HepG2 (cell line): ENCODE results near the gene SAMD8. TPM values are rescaled to one million over a fixed set of nuclear protein-coding genes. Genes with fewer than 3 reads are reported as not detected.
A peak's percentile ranks its signal among the peaks of the same experiment; 100 is the strongest.

Experiments
- ERF ChIP-seq: IDR thresholded peaks from 2 replicates; pipeline ENCODE4 v1.6.1; 2018; ENCODE audit warnings: missing biosample characterization, missing genetic modification reagents
- EZH2 ChIP-seq: conservative IDR thresholded peaks from 2 replicates; pipeline ENCODE4 v1.6.1; 2012; ENCODE audit warnings: mild to moderate bottlenecking, low read depth, low read length, moderate library complexity
- HNRNPUL1 ChIP-seq: fragments of 200-400 bp; formaldehyde crosslinking; IDR thresholded peaks from 2 replicates; pipeline ENCODE4 v1.6.1; 2017; ENCODE audit warnings: low read depth, mild to moderate bottlenecking, low read length, moderate library complexity
- MAF1 ChIP-seq: sonication (generic); formaldehyde crosslinking; IDR thresholded peaks from 2 replicates; pipeline ENCODE4 v1.5.0; 2020; ENCODE audit warnings: missing genetic modification reagents, borderline replicate concordance
- MAFK ChIP-seq, 2 experiments: IDR thresholded peaks in 1 of 2; conservative IDR thresholded peaks in 1 of 2; 2 replicates each; pipeline ENCODE4 v1.6.1; 2011; ENCODE audit warnings: improper control_type of control experiment in 2 of 2, low read length in 2 of 2
- NCOR1 ChIP-seq: fragments of 200-600 bp; sonication (generic); IDR thresholded peaks from 2 replicates; pipeline ENCODE4 v1.7.0; 2017; ENCODE audit warnings: antibody characterized with exemption, low read length, borderline replicate concordance
- POLR2AphosphoS5 ChIP-seq: IDR thresholded peaks from 2 replicates; pipeline ENCODE4 v1.6.1; 2012; ENCODE audit warnings: low read depth, low read length
- SIN3A ChIP-seq: IDR thresholded peaks from 2 replicates; pipeline ENCODE4 v1.6.1; 2011; ENCODE audit warnings: low read depth, mild to moderate bottlenecking, control low read depth, low read length, borderline replicate concordance
- SNAI1 ChIP-seq: sonication (generic); formaldehyde crosslinking; IDR thresholded peaks from 2 replicates; pipeline ENCODE4 v1.5.0; 2020; ENCODE audit warnings: mild to moderate bottlenecking, missing genetic modification reagents, borderline replicate concordance
- SRSF1 ChIP-seq: fragments of 200-400 bp; formaldehyde crosslinking; optimal IDR thresholded peaks from 2 replicates; pipeline ENCODE3; 2017; ENCODE audit warnings: mild to moderate bottlenecking, low read depth, low read length, moderate library complexity
- TOPORS ChIP-seq: sonication (generic); formaldehyde crosslinking; IDR thresholded peaks from 2 replicates; pipeline ENCODE4 v1.8.0; 2023; ENCODE audit warnings: mild to moderate bottlenecking, missing genetic modification reagents
- ZNF225 ChIP-seq: sonication (generic); formaldehyde crosslinking; IDR thresholded peaks from 2 replicates; pipeline ENCODE4 v1.4.0; 2020; ENCODE audit warnings: mild to moderate bottlenecking, missing genetic modification reagents
- ZNF430 ChIP-seq: sonication (generic); formaldehyde crosslinking; IDR thresholded peaks from 2 replicates; pipeline ENCODE4 v1.9.0; 2021; ENCODE audit warnings: mild to moderate bottlenecking, missing genetic modification reagents
- polyA plus RNA-seq, 8 experiments: library from polyadenylated mRNA; depleted of rRNA in 3 of 8; stranded (reverse) in 7 of 8; unstranded in 1 of 8; fragments of >200 nt; fragmentation: Illumina TruSeq in 4 of 8; extraction: Trizol in 4 of 8; gene quantifications; 2 replicates each; pipeline versions ENCODE4 v1.2.1 to v1.2.3, GENCODE V29; 2011 to 2016; ENCODE audit warnings: low read depth in 4 of 8, missing spikeins in 1 of 8, mixed read lengths in 1 of 8; ENCODE audit not compliant: insufficient read depth in 1 of 8
- total RNA-seq, 5 experiments: library from RNA; depleted of rRNA; stranded (reverse); fragments of >200 nt; fragmentation: Illumina TruSeq; extraction: Trizol; gene quantifications; 2 replicates each; pipeline ENCODE4 v1.2.3, GENCODE V29; 2016; ENCODE audit warnings: low read depth in 1 of 5
- TF ChIP-seq, protein P1 (sequence below): sonication (generic); formaldehyde crosslinking; IDR thresholded peaks from 2 replicates; pipeline ENCODE4 v1.5.1; 2020; ENCODE audit warnings: missing genetic modification reagents, mild to moderate bottlenecking, borderline replicate concordance
- TF ChIP-seq, protein P2 (sequence below): sonication (generic); formaldehyde crosslinking; IDR thresholded peaks from 2 replicates; pipeline ENCODE4 v1.9.0; 2021; ENCODE audit warnings: mild to moderate bottlenecking, missing genetic modification reagents
- TF ChIP-seq, protein P3 (sequence below): sonication (generic); formaldehyde crosslinking; IDR thresholded peaks from 2 replicates; pipeline ENCODE4 v1.4.0; 2020; ENCODE audit warnings: missing genetic modification reagents, borderline replicate concordance

Gene SAMD8
- total and polyA plus RNA-seq, 2 of the 13 experiments (the other 11 are each of a cell fraction or from before 2014, with no cell fraction given): 10.4 to 13.2 TPM

DNA sequence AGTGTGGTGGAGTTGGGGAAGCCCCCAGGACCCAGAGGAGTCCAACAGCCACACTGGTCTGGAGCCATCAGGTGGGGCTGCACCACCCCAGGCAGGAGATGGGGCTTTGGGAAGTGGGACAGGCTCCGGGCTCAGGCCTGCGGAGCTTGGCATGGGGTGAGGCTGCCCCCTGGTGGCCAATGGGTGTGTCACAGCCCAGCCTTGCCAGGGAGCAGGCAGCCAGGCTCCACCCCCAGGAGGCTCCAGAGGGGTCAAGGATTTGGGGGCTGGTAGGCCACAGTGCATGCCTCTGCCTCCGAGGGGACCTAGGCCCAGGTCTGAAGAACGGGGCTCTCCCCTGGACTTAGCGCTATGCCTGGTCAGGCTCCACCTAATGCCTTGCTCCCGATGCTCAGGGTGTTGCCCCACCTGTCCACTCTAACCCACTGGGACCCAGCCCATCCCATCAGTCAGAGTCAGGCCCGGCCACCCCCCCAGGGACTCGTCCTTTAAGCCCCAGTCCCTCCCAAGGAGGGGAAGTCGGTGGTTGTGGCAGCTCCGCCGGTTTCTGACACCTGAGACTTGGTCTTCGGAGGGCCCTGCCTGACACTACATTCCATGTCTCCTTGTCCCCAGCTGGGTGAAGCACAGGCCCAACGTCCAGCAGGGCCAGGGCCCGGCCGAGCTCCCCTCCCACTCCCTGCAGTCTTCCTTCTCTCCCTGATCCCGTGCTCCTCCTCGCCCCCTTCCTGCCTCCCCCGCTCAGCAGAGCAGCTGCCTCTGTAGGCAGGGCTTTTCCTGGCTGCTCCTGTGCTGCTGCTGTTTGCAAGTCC is 11.3 kb upstream of the SAMD8 start (continued):
- no peak for TF ChIP-seq NCOR1
- peak; percentile 15; the same call in 1 of the 2 replicates for TF ChIP-seq ZNF225
- TF ChIP-seq POLR2AphosphoS5: no peak
- TF ChIP-seq HNRNPUL1: no peak
- no peak for TF ChIP-seq EZH2
- TF ChIP-seq, protein P1, sequence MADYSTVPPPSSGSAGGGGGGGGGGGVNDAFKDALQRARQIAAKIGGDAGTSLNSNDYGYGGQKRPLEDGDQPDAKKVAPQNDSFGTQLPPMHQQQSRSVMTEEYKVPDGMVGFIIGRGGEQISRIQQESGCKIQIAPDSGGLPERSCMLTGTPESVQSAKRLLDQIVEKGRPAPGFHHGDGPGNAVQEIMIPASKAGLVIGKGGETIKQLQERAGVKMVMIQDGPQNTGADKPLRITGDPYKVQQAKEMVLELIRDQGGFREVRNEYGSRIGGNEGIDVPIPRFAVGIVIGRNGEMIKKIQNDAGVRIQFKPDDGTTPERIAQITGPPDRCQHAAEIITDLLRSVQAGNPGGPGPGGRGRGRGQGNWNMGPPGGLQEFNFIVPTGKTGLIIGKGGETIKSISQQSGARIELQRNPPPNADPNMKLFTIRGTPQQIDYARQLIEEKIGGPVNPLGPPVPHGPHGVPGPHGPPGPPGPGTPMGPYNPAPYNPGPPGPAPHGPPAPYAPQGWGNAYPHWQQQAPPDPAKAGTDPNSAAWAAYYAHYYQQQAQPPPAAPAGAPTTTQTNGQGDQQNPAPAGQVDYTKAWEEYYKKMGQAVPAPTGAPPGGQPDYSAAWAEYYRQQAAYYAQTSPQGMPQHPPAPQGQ: no peak
- no peak; the same call in 1 of the 2 replicates for TF ChIP-seq ZNF430
- TF ChIP-seq, protein P2, sequence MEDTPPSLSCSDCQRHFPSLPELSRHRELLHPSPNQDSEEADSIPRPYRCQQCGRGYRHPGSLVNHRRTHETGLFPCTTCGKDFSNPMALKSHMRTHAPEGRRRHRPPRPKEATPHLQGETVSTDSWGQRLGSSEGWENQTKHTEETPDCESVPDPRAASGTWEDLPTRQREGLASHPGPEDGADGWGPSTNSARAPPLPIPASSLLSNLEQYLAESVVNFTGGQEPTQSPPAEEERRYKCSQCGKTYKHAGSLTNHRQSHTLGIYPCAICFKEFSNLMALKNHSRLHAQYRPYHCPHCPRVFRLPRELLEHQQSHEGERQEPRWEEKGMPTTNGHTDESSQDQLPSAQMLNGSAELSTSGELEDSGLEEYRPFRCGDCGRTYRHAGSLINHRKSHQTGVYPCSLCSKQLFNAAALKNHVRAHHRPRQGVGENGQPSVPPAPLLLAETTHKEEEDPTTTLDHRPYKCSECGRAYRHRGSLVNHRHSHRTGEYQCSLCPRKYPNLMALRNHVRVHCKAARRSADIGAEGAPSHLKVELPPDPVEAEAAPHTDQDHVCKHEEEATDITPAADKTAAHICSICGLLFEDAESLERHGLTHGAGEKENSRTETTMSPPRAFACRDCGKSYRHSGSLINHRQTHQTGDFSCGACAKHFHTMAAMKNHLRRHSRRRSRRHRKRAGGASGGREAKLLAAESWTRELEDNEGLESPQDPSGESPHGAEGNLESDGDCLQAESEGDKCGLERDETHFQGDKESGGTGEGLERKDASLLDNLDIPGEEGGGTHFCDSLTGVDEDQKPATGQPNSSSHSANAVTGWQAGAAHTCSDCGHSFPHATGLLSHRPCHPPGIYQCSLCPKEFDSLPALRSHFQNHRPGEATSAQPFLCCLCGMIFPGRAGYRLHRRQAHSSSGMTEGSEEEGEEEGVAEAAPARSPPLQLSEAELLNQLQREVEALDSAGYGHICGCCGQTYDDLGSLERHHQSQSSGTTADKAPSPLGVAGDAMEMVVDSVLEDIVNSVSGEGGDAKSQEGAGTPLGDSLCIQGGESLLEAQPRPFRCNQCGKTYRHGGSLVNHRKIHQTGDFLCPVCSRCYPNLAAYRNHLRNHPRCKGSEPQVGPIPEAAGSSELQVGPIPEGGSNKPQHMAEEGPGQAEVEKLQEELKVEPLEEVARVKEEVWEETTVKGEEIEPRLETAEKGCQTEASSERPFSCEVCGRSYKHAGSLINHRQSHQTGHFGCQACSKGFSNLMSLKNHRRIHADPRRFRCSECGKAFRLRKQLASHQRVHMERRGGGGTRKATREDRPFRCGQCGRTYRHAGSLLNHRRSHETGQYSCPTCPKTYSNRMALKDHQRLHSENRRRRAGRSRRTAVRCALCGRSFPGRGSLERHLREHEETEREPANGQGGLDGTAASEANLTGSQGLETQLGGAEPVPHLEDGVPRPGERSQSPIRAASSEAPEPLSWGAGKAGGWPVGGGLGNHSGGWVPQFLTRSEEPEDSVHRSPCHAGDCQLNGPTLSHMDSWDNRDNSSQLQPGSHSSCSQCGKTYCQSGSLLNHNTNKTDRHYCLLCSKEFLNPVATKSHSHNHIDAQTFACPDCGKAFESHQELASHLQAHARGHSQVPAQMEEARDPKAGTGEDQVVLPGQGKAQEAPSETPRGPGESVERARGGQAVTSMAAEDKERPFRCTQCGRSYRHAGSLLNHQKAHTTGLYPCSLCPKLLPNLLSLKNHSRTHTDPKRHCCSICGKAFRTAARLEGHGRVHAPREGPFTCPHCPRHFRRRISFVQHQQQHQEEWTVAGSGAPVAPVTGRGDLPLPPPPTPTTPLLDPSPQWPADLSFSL: no peak
- no peak; the same call in 1 of the 2 replicates for TF ChIP-seq SNAI1 (CRISPR knock-in tag)
- TF ChIP-seq MAFK (conservative IDR thresholded peaks at IDR 0.05 in 1 of 2, IDR thresholded peaks at IDR 0.05 in 1 of 2; ENCODE audit: low read length in 2 of 2): no peak
- TF ChIP-seq ERF (CRISPR knock-in tag): no peak
- no peak for TF ChIP-seq MAF1 (CRISPR knock-in tag)
- TF ChIP-seq SIN3A: no peak
- no peak for TF ChIP-seq SRSF1
- TF ChIP-seq TOPORS (CRISPR knock-in tag): no peak
- TF ChIP-seq, protein P3, sequence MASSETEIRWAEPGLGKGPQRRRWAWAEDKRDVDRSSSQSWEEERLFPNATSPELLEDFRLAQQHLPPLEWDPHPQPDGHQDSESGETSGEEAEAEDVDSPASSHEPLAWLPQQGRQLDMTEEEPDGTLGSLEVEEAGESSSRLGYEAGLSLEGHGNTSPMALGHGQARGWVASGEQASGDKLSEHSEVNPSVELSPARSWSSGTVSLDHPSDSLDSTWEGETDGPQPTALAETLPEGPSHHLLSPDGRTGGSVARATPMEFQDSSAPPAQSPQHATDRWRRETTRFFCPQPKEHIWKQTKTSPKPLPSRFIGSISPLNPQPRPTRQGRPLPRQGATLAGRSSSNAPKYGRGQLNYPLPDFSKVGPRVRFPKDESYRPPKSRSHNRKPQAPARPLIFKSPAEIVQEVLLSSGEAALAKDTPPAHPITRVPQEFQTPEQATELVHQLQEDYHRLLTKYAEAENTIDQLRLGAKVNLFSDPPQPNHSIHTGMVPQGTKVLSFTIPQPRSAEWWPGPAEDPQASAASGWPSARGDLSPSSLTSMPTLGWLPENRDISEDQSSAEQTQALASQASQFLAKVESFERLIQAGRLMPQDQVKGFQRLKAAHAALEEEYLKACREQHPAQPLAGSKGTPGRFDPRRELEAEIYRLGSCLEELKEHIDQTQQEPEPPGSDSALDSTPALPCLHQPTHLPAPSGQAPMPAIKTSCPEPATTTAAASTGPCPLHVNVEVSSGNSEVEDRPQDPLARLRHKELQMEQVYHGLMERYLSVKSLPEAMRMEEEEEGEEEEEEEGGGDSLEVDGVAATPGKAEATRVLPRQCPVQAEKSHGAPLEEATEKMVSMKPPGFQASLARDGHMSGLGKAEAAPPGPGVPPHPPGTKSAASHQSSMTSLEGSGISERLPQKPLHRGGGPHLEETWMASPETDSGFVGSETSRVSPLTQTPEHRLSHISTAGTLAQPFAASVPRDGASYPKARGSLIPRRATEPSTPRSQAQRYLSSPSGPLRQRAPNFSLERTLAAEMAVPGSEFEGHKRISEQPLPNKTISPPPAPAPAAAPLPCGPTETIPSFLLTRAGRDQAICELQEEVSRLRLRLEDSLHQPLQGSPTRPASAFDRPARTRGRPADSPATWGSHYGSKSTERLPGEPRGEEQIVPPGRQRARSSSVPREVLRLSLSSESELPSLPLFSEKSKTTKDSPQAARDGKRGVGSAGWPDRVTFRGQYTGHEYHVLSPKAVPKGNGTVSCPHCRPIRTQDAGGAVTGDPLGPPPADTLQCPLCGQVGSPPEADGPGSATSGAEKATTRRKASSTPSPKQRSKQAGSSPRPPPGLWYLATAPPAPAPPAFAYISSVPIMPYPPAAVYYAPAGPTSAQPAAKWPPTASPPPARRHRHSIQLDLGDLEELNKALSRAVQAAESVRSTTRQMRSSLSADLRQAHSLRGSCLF (CRISPR knock-in tag): no peak
